ENCODE results near the gene SGCE.

The SGCE gene

DNA sequence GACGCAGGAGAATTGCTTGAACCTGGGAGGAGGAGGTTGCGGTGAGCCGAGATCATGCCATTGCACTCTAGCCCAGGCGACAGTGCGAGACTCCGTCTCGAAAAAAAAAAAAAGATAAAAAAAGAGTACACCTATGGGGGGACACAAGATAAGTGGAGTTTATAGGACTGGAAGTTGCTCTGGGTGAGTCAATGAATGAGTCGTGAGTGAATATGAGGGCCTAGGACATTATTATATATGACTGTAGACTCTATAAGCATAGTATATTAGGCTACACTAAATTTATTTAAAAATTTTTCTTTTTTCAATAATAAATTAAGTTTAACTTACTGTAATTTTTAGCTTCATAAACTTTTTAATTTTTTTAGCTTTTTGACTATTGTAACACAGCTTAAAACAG, 19.4 kb upstream of the SGCE start:
- H3K27ac ChIP-seq (ENCODE audit: extremely low read depth, low read depth, low read length) = no peak overlapping the region
- ChIA-PET POLR2A (no interaction called here), CTCF (no interaction called here)
- no peak overlapping the region for H3K4me3 ChIP-seq (ENCODE audit: low read depth, low read length)
- no peaks in the 10 kb centered on the region for H3K36me3 ChIP-seq (ENCODE audit: control insufficient read depth in 2 of 2, insufficient read depth in 1 of 2, low read length in 2 of 2)
- no peaks in the 10 kb centered on the region for H3K4me1 ChIP-seq (ENCODE audit: control insufficient read depth, insufficient read depth, low read length)
- H3K9me3 ChIP-seq (ENCODE audit: control insufficient read depth, insufficient read depth, low read depth, low read length) = no peaks in the 10 kb centered on the region
- no peak for TF ChIP-seq ZBTB21 (tag by site-specific recombination; IDR thresholded peaks at IDR 0.05)
- TF ChIP-seq TCF7L2 (IDR thresholded peaks at IDR 0.05; ENCODE audit: borderline replicate concordance, low read depth, low read length) = no peak
- TF ChIP-seq SCRT2 (tag by site-specific recombination; IDR thresholded peaks at IDR 0.05) = no peak
- no peak for TF ChIP-seq WT1 (tag by site-specific recombination; IDR thresholded peaks at IDR 0.05)
- no peak for TF ChIP-seq ZNF707 (tag by site-specific recombination; IDR thresholded peaks at IDR 0.05)

DNA sequence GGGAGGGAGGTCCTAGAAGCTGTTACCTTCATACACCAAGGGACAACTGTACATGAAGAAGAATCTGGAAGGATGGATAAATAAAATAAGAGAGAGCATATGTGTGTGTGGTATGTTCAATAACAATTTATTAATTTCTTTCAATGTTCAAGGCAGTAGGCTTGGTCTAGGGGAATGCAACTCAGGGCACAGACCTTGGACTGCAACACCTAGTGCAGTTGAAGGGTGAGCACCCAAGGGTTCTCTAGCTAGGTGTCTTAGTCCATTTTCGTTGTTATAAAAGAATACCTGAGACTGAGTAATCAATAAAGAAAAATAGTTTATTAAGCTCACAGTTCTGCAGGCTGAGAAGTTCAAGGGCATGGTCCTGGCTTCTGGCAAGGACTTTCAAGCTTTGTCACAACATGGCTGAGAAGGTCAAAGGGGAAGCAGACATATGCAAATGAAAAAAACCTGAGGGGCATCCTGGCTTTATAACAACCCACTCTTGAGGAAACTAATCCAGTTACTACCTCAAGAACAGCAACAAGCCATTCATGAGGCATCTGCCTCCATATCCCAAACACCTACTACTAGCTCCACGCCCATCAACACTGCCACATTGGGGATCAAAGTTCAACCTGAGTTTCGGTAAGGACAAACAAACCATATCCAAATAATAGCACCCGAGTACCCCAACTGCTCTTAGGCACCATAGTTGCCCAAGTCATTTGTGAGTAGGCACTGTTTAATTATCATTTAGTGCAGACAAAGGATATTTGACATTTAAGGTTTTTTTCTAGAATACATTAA, 15.7 kb upstream of the SGCE start:
- POLR2A ChIA-PET = no interaction called here
- TF ChIP-seq, protein P1, sequence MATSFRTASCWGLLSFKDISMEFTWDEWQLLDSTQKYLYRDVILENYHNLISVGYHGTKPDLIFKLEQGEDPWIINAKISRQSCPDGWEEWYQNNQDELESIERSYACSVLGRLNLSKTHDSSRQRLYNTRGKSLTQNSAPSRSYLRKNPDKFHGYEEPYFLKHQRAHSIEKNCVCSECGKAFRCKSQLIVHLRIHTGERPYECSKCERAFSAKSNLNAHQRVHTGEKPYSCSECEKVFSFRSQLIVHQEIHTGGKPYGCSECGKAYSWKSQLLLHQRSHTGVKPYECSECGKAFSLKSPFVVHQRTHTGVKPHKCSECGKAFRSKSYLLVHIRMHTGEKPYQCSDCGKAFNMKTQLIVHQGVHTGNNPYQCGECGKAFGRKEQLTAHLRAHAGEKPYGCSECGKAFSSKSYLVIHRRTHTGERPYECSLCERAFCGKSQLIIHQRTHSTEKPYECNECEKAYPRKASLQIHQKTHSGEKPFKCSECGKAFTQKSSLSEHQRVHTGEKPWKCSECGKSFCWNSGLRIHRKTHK (tag by site-specific recombination; IDR thresholded peaks at IDR 0.05) = no peak
- TF ChIP-seq ZBTB1 (tag by site-specific recombination; IDR thresholded peaks at IDR 0.05) = no peak
- TF ChIP-seq, protein P2, sequence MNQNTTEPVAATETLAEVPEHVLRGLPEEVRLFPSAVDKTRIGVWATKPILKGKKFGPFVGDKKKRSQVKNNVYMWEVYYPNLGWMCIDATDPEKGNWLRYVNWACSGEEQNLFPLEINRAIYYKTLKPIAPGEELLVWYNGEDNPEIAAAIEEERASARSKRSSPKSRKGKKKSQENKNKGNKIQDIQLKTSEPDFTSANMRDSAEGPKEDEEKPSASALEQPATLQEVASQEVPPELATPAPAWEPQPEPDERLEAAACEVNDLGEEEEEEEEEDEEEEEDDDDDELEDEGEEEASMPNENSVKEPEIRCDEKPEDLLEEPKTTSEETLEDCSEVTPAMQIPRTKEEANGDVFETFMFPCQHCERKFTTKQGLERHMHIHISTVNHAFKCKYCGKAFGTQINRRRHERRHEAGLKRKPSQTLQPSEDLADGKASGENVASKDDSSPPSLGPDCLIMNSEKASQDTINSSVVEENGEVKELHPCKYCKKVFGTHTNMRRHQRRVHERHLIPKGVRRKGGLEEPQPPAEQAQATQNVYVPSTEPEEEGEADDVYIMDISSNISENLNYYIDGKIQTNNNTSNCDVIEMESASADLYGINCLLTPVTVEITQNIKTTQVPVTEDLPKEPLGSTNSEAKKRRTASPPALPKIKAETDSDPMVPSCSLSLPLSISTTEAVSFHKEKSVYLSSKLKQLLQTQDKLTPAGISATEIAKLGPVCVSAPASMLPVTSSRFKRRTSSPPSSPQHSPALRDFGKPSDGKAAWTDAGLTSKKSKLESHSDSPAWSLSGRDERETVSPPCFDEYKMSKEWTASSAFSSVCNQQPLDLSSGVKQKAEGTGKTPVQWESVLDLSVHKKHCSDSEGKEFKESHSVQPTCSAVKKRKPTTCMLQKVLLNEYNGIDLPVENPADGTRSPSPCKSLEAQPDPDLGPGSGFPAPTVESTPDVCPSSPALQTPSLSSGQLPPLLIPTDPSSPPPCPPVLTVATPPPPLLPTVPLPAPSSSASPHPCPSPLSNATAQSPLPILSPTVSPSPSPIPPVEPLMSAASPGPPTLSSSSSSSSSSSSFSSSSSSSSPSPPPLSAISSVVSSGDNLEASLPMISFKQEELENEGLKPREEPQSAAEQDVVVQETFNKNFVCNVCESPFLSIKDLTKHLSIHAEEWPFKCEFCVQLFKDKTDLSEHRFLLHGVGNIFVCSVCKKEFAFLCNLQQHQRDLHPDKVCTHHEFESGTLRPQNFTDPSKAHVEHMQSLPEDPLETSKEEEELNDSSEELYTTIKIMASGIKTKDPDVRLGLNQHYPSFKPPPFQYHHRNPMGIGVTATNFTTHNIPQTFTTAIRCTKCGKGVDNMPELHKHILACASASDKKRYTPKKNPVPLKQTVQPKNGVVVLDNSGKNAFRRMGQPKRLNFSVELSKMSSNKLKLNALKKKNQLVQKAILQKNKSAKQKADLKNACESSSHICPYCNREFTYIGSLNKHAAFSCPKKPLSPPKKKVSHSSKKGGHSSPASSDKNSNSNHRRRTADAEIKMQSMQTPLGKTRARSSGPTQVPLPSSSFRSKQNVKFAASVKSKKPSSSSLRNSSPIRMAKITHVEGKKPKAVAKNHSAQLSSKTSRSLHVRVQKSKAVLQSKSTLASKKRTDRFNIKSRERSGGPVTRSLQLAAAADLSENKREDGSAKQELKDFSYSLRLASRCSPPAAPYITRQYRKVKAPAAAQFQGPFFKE (tag by site-specific recombination; IDR thresholded peaks at IDR 0.05; ENCODE audit: borderline replicate concordance) = no peak
- no peak for TF ChIP-seq REPIN1 (tag by site-specific recombination; IDR thresholded peaks at IDR 0.05; ENCODE audit: low read depth)
- TF ChIP-seq, protein P3, sequence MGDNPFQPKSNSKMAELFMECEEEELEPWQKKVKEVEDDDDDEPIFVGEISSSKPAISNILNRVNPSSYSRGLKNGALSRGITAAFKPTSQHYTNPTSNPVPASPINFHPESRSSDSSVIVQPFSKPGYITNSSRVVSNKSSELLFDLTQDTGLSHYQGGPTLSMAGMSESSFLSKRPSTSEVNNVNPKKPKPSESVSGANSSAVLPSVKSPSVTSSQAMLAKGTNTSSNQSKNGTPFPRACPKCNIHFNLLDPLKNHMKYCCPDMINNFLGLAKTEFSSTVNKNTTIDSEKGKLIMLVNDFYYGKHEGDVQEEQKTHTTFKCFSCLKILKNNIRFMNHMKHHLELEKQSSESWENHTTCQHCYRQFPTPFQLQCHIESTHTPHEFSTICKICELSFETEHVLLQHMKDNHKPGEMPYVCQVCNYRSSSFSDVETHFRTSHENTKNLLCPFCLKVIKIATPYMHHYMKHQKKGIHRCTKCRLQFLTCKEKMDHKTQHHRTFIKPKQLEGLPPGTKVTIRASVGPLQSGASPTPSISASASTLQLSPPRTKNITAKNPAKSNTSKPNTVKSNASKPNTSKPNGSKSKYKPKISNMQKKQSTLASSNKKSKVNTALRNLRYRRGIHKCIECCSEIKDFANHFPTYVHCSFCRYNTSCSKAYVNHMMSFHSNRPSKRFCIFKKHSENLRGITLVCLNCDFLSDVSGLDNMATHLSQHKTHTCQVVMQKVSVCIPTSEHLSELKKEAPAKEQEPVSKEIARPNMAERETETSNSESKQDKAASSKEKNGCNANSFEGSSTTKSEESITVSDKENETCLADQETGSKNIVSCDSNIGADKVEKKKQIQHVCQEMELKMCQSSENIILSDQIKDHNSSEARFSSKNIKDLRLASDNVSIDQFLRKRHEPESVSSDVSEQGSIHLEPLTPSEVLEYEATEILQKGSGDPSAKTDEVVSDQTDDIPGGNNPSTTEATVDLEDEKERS (tag by site-specific recombination; IDR thresholded peaks at IDR 0.05) = no peak
- no peak for TF ChIP-seq ZNF341 (tag by site-specific recombination; IDR thresholded peaks at IDR 0.05; ENCODE audit: low read depth)
- TF ChIP-seq, protein P4, sequence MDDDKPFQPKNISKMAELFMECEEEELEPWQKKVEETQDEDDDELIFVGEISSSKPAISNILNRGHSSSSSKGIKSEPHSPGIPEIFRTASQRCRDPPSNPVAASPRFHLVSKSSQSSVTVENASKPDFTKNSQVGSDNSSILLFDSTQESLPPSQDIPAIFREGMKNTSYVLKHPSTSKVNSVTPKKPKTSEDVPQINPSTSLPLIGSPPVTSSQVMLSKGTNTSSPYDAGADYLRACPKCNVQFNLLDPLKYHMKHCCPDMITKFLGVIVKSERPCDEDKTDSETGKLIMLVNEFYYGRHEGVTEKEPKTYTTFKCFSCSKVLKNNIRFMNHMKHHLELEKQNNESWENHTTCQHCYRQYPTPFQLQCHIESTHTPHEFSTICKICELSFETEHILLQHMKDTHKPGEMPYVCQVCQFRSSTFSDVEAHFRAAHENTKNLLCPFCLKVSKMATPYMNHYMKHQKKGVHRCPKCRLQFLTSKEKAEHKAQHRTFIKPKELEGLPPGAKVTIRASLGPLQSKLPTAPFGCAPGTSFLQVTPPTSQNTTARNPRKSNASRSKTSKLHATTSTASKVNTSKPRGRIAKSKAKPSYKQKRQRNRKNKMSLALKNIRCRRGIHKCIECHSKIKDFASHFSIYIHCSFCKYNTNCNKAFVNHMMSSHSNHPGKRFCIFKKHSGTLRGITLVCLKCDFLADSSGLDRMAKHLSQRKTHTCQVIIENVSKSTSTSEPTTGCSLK (tag by site-specific recombination; IDR thresholded peaks at IDR 0.05) = no peak
- TF ChIP-seq ZBTB7A (tag by site-specific recombination; IDR thresholded peaks at IDR 0.05; ENCODE audit: low read depth) = no peak
- TF ChIP-seq, protein P5, sequence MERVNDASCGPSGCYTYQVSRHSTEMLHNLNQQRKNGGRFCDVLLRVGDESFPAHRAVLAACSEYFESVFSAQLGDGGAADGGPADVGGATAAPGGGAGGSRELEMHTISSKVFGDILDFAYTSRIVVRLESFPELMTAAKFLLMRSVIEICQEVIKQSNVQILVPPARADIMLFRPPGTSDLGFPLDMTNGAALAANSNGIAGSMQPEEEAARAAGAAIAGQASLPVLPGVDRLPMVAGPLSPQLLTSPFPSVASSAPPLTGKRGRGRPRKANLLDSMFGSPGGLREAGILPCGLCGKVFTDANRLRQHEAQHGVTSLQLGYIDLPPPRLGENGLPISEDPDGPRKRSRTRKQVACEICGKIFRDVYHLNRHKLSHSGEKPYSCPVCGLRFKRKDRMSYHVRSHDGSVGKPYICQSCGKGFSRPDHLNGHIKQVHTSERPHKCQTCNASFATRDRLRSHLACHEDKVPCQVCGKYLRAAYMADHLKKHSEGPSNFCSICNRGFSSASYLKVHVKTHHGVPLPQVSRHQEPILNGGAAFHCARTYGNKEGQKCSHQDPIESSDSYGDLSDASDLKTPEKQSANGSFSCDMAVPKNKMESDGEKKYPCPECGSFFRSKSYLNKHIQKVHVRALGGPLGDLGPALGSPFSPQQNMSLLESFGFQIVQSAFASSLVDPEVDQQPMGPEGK (tag by site-specific recombination; IDR thresholded peaks at IDR 0.05) = no peak
- TF ChIP-seq ZNF555 (tag by site-specific recombination; conservative IDR thresholded peaks at IDR 0.05) = no peak
- TF ChIP-seq ZNF701 (tag by site-specific recombination; IDR thresholded peaks at IDR 0.05) = no peak
- no peak for TF ChIP-seq BCL11B (tag by site-specific recombination; IDR thresholded peaks at IDR 0.05; ENCODE audit: low read depth)
- TF ChIP-seq GFI1B (tag by site-specific recombination; IDR thresholded peaks at IDR 0.05) = no peak

More for the DNA sequence above, 15.7 kb upstream of the SGCE start:
- Histone ChIP-seq H3K36me3 (ENCODE audit: control insufficient read depth in 2 of 2, insufficient read depth in 1 of 2, low read length in 2 of 2) (no peaks in the 10 kb centered on the region), H3K4me1 (ENCODE audit: control insufficient read depth, insufficient read depth, low read length) (no peaks in the 10 kb centered on the region), H3K4me3 (ENCODE audit: low read depth, low read length) (no peak overlapping the region), H3K27ac (ENCODE audit: extremely low read depth, low read depth, low read length) (no peak overlapping the region), H3K9me3 (ENCODE audit: control insufficient read depth, insufficient read depth, low read depth, low read length) (no peaks in the 10 kb centered on the region)
- CTCF ChIA-PET = no interaction called here

All from HEK293 (cell line).